ENCODE results near the gene UTS2R. TPM values are rescaled to one million over a fixed set of nuclear protein-coding genes. Genes with fewer than 3 reads are reported as not detected.
"Not testable (repeated sequence)": the region's sequence is repeated elsewhere in the genome, so short reads cannot be mapped to it uniquely, and the experiment has no call there.

UTS2R gene
- polyA plus RNA-seq, 1 donor: 0.40 TPM

- DNase-seq: no peak
Observed at GRCh38 chr17:82334204-82334621, 37.4 kb upstream of the UTS2R start.

DNA sequence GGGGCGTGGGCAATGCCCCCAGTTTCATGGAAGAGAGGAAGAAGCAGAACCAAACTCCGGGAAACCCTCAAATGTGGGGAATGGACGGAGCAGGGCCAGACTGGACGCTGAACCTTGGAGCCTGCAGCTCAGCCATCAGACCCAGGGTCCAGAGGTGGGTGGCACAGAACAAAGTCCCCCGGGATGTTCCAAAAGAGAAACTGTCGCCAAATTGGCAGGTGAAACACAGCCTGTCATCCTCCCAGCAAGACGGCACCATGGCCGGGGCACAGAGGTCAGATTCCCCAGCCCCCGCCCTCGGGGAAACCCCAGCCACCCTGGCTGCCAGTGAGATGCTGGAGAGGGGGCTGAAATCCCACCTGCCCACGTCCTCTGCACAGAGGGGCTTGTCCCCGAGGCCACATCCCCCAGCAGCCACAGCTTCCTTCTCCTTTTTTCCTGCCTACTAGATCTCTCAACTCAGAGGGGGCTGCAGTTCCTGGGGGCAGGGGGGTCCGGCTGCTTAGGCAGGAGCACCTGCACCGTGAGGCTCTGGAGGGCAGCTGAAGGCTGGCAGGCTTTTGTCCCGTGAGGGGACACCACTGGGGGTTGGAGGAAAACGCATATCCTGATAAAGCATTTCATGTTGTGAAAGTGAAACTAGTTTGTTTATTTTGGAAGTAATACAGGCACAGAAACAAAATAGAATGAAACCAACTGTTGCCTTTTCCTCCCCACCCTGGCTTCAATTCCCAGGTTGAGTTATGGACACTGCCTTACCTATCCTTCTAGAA lies 36.8 kb upstream of the UTS2R start:
- no peak for DNase-seq

DNA sequence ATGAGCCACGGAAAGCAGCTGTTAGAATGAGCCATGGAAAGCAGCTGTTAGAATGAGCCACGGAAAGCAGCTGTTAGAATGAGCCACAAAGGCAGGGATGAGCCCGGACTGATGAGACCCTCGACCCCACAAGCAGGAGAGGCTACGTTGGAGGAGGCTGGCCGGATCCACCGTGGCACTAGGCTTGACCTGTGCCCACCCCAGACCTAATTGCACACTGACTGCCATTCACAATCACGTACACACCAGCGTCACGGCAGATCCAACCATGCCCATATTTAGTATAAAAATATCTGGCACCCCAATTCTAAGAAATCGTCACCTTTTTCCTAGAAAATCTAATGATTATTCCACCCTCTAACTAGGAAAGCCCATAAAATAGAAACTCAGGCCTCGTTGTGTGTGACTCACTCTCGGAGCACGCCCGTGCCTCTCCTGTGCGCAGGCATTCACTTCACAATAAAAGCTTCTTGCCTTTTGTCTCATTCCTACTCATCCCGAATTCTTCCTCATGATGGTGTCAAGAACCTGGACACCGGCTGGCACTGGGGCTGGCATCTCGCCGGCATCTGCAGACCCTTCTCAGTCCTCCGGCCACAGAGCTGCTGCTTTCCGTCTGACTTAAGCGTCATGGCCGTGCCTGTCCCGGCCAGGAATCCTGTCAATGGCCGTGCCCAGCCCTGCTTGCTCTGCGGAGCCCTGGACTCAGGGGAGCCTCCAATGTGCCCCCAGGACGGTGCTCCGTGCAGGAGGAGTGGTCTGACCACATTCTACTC lies 32.5 kb upstream of the UTS2R start:
- no peak for DNase-seq

GRCh38 chr17:82339634-82340580 lies 31.7 kb upstream of the UTS2R start:
- no peak for DNase-seq

GRCh38 chr17:82342361-82343079 lies 29.0 kb upstream of the UTS2R start:
- DNase-seq: no peak

DNA sequence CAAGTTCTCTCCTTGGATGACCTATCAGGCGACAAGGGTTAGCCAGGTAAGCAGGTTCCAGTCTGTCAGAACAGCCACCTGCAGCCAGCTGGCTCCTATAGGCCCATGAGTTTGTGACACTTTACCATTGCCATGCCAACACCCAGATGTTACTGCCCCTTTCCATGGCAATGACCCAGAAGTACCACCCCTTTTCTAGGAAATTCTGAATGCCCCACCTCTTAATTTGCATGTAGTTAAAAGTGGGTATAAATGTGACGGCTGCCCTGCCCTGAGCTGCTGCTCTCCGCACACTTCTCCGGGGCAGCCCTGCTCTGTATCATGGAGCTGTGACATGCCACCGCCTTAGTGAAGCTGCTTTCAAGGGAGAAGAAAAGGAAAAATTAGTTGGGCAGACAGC lies 28.0 kb upstream of the UTS2R start:
- DNase-seq: no peak

GRCh38 chr17:82344175-82344907 lies 27.2 kb upstream of the UTS2R start:
- no peak for DNase-seq

- no peak for DNase-seq
Observed at GRCh38 chr17:82345151-82345976, 26.2 kb upstream of the UTS2R start.

- no peak for DNase-seq
Observed at GRCh38 chr17:82346342-82347300, 24.9 kb upstream of the UTS2R start.

- DNase-seq: not testable (repeated sequence)
Observed at GRCh38 chr17:82347994-82348393, 23.6 kb upstream of the UTS2R start.

DNA sequence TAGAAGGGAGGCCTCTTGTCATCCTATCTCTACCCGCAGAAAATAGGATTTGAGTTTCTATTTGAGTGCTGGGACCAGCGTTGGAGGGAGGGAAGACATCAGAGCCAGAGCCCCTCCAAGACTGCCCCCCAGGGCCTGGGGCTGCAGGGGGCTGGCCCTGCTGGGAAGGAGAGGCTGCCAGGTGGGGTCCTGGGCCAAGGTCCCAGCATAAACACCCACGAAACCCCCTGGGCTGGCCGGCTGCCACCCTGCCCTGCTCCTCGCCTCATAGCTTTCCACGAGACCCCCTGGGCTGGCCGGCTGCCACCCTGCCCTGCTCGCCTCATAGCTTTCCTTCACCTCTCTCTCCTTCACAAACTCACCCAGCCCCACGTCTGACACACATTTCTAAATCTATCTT lies 23.1 kb upstream of the UTS2R start:
- no peak for DNase-seq

- no peak for DNase-seq
Observed at GRCh38 chr17:82348866-82349265, 22.7 kb upstream of the UTS2R start.

DNA sequence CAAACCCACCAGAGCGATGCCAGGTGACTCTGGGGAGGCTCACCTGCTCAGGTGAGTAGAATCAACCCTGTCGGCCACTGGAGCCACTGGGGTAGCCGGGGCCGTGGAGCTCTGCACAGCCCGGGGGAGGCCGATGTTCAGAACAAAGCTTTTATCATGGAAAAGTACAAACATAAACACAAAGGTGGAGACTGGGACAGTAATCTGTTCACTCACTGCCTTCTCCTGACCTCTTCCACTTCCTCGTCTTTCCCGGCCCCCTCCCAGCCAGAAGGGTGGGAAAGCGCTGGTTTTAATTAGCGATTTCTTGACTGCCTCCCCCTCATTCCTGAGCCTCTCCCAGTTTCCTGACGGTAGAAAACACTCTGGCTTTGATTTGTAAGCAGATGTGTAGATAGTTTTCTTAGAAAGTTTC lies 22.3 kb upstream of the UTS2R start:
- no peak for DNase-seq

GRCh38 chr17:82350182-82351030 lies 21.2 kb upstream of the UTS2R start:
- no peak for DNase-seq

GRCh38 chr17:82351254-82351712 lies 20.3 kb upstream of the UTS2R start:
- DNase-seq: no peak

DNA sequence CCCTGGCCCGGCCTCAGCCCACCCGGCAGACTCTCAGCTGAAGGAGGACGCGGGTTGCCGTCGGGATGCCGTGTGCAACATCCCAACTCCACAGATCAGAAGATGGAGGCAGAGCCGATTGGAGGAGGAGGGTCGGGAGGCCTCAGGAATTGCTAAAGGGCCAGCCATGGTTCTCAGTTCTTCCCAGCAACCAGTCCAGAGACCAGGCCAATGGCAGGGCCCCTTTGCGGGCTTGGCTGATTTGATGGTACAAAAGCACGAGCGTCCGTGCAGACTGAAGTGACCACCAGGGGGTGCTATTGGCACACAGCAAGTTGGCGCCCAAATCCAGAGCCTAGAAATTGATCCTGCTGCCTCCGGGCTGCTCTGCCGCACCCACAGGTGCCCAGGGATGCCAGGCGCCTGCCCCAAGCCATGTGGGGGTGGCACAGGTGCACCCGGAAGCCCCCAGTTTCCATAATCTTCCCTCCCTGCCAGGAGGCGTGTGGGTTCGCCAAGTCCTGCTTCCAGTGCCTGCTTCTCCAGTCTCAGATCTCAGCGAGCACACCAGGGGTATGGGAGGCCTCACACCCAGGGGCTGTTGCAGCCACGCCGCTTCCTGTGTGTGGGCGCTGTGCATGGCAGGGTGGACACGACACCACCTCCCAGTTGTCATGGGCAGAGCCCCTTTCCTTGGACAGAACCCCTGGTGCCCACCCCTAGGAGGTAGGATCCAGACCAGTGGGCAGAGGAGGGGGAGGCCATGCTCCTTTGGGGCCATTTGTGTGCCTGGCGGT lies 19.7 kb upstream of the UTS2R start:
- DNase-seq: peak; percentile 81

DNA sequence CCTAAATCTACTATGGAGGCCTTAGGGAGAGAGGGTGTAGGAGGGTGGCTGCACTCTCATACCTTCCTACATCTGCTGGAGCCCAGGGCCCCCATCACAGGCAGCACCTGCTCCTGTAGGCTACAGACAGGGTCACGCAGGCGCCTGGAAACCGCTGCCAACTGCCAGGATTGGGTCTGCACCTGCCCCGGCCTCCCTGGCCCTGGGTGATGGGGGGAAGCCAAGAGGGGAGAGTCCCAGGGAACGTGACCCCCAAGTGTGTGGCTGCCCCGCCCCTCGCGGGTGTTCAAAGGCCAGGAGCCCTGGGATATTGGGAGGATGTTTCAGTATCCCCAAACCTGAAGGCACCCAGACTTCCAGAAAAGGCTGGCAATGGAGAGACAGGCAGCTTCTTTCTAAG lies 18.1 kb upstream of the UTS2R start:
- no peak for DNase-seq

Measured in left kidney (tissue), 2 donors.